Measurements from ENCODE around the gene PARN. TPM values are rescaled to one million over a fixed set of nuclear protein-coding genes. Genes with fewer than 3 reads are reported as not detected.
A peak's percentile ranks its signal among the peaks of the same experiment; 100 is the strongest.

The PARN gene
- total RNA-seq, 1 experiment from 2014 or later = 56.2 TPM

DNA sequence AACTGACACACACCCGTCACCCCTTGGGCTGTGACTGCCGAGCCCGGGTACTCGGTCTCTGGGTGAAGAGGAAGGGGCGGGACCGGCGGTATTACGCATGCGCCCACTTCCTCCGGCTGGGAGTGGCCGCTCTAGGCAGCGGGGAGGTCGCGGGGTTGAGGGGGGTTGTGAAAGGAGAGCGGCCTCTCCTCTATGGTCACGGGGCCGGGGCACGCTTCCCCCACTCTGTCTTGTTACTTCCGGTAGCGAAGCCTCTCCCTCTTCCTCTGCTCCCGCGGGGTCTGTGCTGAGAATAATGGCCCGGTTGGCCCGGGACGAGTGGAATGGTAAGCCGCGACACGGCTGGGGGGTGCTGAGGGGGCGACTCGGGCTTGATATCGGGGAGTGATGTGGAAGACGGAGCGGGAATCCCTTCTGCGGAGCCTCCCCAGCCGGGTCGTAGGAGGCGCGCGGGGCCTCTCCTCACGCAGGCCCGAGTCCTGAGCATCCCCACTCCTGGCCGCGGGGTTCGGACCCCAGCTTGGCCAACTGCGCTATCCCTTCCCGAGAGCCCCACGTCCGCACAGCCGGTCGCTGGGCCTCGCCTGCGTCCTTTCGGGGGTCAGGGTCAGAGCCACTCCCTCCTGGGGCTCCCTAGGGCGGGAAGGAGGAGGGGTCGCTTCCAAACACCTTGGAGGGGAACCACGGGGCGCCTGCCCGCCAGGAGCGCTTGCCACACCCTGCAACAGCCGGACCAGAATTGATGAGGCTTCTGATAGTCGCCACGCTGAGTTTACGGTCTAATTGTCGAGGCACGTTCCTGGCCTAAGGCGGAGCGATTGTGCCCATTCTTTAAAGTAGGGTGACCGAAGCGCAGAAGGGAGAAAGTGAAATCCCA lies 2.9 kb upstream of the PARN start, which contains the start of gene BFAR:
BFAR (plus strand) TSS at position 259 of the 877 bp plus-strand sequence. CDS start 11,396 bp downstream, outside the sequence.
- Mint-ChIP-seq H3K27me3 (ENCODE audit: low read depth) (no peaks in the 10 kb centered on the region), H3K4me1 (peaks cover 47 to 58% of the 10 kb centered on the region in 2 experiments)
- H3K79me2 ChIP-seq (ENCODE audit: insufficient read depth, low read length) = peaks cover 15% of the 10 kb centered on the region; the same call in 1 of the 2 replicates

More for the DNA sequence above, 2.9 kb upstream of the PARN start, which contains the start of gene BFAR:
- Mint-ChIP-seq H3K4me3 (peak within 1 kb of the TSS; percentile 100), H3K36me3 (ENCODE audit: insufficient read depth in 1 of 3, low read depth in 3 of 3) (peaks cover 10 to 20% (median 14%) of the 10 kb centered on the region in 3 experiments; a peak in 6 of 7 replicates), H3K9me3 (no peaks in the 10 kb centered on the region), H3K27ac (peak within 1 kb of the TSS; percentile 98 to 99 (median 99))
- Histone ChIP-seq H4K5ac (ENCODE audit: insufficient read length, low read depth, low read length) (no peak within 1 kb of the TSS), H3K18ac (ENCODE audit: insufficient read length, low read depth, low read length) (peak within 1 kb of the TSS; percentile 61), H3K14ac (ENCODE audit: insufficient read depth, low read length) (peak within 1 kb of the TSS; percentile 92), H3K79me1 (ENCODE audit: insufficient read depth, low read depth, low read length, poor library complexity, severe bottlenecking) (peaks cover 7% of the 10 kb centered on the region), H3K27me3 (ENCODE audit: insufficient read depth, low read length) (no peaks in the 10 kb centered on the region), H2BK120ac (ENCODE audit: low read depth, low read length, poor library complexity, severe bottlenecking) (no peak within 1 kb of the TSS), H3K4me1 (ENCODE audit: insufficient read depth, low read length) (peaks cover 5% of the 10 kb centered on the region; the same call in 1 of the 2 replicates), H3K4me2 (ENCODE audit: insufficient read depth, insufficient read length, low read length) (peak within 1 kb of the TSS; percentile 86), H3K9ac (ENCODE audit: extremely low read depth, insufficient read length, low read length) (peak within 1 kb of the TSS; percentile 84), H3K23ac (ENCODE audit: insufficient read length, low read depth, low read length) (no peak within 1 kb of the TSS), H3K9me3 (ENCODE audit: control insufficient read depth, low read depth, low read length) (no peaks in the 10 kb centered on the region), H2BK20ac (ENCODE audit: low read depth, low read length, poor library complexity, severe bottlenecking) (no peak within 1 kb of the TSS), H2BK12ac (ENCODE audit: insufficient read length, low read depth, low read length) (no peak within 1 kb of the TSS), H2AK5ac (ENCODE audit: insufficient read length, low read length) (no peak within 1 kb of the TSS), H3K23me2 (ENCODE audit: insufficient read length, low read depth, low read length, poor library complexity, severe bottlenecking) (peaks cover 17% of the 10 kb centered on the region), H3T11ph (ENCODE audit: low read length) (no peak within 1 kb of the TSS), H2BK15ac (ENCODE audit: low read depth, low read length) (peak within 1 kb of the TSS; percentile 13; the same call in 1 of the 2 replicates), H3K27ac (ENCODE audit: insufficient read length, low read depth, low read length) (no peak within 1 kb of the TSS), H4K91ac (ENCODE audit: insufficient read length, low read depth, low read length) (no peak within 1 kb of the TSS), H3K56ac (ENCODE audit: insufficient read length, low read depth, low read length) (no peak within 1 kb of the TSS), H4K8ac (replicated peaks; ENCODE audit: insufficient read length, low read depth, low read length) (no peak within 1 kb of the TSS), H2AFZ (ENCODE audit: low read length) (no peak within 1 kb of the TSS), H4K20me1 (ENCODE audit: control insufficient read depth, insufficient read depth, insufficient read length) (no peaks in the 10 kb centered on the region), H2BK5ac (ENCODE audit: insufficient read length, low read length) (no peak within 1 kb of the TSS), H3K4ac (ENCODE audit: low read depth, low read length) (peak within 1 kb of the TSS; percentile 88; the same call in 1 of the 2 replicates)
- no CpG with 5 or more reads among the region's 69 CpGs for WGBS (ENCODE audit: extremely low coverage, insufficient read length, low lambda C conversion rate)
- TF ChIP-seq, protein P1, sequence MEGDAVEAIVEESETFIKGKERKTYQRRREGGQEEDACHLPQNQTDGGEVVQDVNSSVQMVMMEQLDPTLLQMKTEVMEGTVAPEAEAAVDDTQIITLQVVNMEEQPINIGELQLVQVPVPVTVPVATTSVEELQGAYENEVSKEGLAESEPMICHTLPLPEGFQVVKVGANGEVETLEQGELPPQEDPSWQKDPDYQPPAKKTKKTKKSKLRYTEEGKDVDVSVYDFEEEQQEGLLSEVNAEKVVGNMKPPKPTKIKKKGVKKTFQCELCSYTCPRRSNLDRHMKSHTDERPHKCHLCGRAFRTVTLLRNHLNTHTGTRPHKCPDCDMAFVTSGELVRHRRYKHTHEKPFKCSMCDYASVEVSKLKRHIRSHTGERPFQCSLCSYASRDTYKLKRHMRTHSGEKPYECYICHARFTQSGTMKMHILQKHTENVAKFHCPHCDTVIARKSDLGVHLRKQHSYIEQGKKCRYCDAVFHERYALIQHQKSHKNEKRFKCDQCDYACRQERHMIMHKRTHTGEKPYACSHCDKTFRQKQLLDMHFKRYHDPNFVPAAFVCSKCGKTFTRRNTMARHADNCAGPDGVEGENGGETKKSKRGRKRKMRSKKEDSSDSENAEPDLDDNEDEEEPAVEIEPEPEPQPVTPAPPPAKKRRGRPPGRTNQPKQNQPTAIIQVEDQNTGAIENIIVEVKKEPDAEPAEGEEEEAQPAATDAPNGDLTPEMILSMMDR (conservative IDR thresholded peaks at IDR 0.05) = no peak
- DNase-seq = peak; percentile 99
